GM18526 (cell line): ENCODE results near the gene RAB3GAP1.

Experiments used
- POLR2A ChIP-seq: IDR thresholded peaks from 3 replicates; pipeline ENCODE4 v1.6.1; 2011; ENCODE audit not compliant: insufficient read length; ENCODE audit errors: extremely low read depth

The RAB3GAP1 gene

DNA sequence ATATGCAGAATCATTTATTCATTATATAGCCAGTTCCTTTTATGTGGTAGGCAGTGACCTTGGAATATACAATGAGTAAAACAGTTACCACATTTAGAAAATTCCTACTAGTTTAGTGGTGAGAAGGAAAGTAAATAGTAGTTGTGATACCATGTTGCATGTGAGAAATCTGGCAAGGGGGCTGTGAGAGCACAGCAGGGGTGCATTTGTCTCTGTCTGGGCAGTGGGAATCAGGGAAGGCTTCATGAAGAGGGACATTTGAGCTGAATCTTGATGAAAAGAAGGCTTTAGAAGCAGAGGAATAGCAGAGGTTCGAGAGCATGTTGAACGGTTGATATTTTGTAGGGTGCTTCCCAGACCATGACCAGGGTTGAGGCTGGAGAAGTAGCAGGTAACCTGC lies 78.7 kb downstream of the RAB3GAP1 start:
- TF ChIP-seq POLR2A, result no peak

- no peak for TF ChIP-seq POLR2A
These were observed 80.2 kb downstream of the RAB3GAP1 start for GRCh38 chr2:135132314-135132713.

DNA sequence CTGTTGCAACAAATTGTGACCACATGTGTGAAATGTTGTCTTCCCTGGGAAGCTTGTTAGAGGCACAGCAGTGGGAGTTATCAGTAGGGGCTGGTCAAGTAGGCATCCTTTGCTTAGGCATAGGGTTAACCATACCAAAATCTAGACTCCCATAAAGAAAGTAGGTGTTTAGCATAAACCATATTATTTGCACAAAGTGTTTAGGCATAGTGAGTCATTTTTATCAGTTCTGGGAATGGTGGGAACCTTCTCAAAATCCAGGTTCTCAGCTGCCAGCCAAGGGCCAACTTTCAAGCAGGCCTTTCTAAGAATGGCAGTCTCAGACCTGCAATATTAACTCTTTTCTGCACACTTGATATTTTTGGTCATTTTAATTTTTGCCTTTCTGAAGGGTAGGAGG lies 88.5 kb downstream of the RAB3GAP1 start:
- TF ChIP-seq POLR2A, result no peak

- TF ChIP-seq POLR2A, result no peak
These were observed 90.2 kb downstream of the RAB3GAP1 start for GRCh38 chr2:135142323-135142722.

GRCh38 chr2:135144343-135144742 lies 92.3 kb downstream of the RAB3GAP1 start:
- no peak for TF ChIP-seq POLR2A

- TF ChIP-seq POLR2A, result no peak
These were observed 97.2 kb downstream of the RAB3GAP1 start for GRCh38 chr2:135149251-135149650.

DNA sequence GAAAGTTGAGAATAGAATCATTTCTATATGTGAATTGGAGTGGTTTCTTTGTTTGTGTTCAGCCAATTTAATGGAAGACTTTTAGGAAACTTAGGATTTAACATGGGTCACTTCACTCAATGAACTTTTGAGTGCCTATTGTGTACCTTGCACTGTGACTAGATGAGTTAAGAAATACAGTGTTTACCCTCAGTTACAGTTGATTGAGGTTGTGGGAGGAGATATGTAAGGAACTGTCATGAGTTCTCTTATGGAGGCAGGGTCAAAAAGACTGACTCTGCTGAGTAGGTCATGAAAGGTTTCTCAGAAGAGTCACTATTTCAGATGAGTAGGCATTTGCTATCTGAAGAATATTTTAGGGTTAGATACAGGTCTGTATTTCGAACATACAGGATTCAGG lies 98.6 kb downstream of the RAB3GAP1 start:
- TF ChIP-seq POLR2A, result no peak

DNA sequence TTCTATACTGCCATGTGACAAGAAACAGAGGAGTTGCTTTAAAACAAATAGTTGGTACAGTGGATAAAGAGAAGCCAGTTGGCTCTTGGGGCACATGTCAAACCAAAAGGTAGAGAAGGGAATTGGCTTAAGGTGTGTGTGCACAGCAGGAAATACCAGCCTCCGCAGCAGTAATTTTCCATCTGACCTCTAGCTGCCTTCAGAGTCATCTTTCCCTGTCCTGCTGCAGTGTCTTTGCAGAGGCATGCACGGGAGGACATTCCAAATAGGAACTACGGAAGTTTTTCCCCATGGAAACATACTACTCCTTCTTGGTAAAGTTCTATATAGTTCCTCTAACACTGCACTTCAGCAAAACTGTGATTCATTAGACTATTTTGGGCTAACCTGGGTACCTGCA lies 99.5 kb downstream of the RAB3GAP1 start:
- TF ChIP-seq POLR2A, result no peak

DNA sequence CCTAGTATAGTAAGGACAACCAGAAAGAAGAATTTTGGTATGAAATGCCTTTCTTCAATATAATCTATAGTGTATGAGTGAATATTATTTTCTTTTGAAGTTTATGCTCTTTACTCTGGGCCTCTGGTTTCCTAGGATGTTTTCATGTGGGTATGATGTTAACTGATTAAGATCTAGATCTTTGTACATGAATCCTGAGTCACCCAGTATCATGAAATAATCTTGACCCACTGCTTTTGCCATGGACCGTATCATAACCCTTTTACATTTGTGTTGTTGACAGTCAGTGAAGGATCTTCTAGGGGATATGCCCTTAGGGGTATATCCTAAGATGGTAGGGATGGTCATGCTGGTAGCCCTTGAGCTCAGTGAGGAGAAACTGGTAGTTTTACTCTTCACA lies 100.3 kb downstream of the RAB3GAP1 start:
- no peak for TF ChIP-seq POLR2A

DNA sequence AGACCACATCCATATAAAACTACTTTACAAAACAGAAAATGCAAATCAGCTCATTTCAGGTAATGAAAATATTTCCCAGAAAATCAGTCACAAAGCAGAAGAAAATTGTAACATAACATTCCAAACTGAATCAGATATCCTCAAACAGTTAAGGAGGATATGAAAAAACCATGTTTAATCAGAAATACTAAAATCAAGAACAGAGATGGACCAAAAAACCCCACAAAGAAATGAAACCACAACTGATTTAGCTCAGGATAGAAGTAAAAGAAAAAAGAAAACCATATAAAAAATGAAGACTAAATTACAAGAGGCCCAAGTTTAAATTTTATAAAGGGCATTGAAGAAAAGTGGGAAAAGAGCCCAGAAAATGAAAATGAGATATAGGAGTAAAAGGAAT lies 102.9 kb downstream of the RAB3GAP1 start:
- TF ChIP-seq POLR2A, result no peak

- no peak for TF ChIP-seq POLR2A
These were observed 105.8 kb downstream of the RAB3GAP1 start for GRCh38 chr2:135157856-135158255.

- TF ChIP-seq POLR2A, result no peak
These were observed 107.1 kb downstream of the RAB3GAP1 start for GRCh38 chr2:135159191-135159590.

GRCh38 chr2:135162377-135162776 lies 110.3 kb downstream of the RAB3GAP1 start:
- no peak for TF ChIP-seq POLR2A

DNA sequence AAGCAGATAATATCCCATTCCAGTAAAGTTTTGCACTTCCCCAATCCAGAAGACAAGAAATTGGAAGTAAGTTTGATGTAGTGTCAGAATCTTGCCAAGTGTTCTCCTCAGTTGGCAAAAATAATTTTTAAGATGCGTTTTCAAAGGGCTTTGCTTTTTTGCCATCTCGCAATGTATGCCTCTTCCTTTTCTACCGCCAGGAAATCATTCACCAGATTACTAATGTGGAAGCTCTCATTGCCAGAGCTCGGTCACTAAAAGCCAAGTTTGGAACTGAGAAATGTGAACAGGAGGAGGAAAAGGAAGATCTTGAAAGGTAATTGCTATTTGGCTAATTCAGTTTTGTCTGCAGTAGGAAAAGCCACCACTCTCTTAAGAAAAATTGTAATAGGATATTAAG lies 110.7 kb downstream of the RAB3GAP1 start:
- no peak for TF ChIP-seq POLR2A

- TF ChIP-seq POLR2A, result no peak
These were observed 111.2 kb downstream of the RAB3GAP1 start for GRCh38 chr2:135163306-135163705.

DNA sequence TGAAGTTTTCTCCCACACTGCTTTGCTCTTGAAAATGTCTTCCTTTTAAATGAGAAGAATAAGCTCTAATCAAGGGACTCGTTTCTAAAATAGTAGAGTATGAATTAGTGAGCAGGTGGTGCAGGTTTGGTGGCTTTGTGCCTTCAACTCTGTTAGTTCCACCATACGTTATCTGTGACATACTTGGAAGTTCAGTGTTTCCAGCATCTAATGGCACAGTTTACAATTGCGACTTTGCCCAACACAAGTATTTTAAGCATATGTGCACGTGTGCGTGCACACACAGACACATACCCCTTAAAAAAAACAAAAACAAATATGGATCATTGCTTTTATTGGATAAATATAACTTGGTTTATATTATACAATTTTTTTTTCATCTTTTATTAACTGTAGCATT lies 111.8 kb downstream of the RAB3GAP1 start:
- TF ChIP-seq POLR2A, result no peak

GRCh38 chr2:135164431-135164830 lies 112.3 kb downstream of the RAB3GAP1 start:
- no peak for TF ChIP-seq POLR2A

DNA sequence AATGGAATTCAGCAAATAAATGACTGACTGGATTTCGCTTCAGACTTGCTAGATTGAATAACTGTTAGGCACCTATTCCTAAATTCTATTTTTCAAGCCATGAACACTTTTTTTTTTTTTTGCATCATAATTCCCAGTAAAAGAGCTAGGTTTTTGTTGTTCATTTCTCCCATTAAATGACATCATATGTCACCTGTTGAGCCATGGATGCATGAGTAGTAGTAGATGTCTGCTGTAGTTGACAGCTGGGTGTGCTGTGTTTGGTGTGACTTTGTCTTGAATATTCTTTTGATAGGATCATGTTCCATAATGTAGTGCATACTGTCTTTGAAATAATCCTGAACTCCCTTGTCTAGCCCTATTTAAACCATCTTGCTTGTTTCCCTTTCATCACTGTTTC lies 115.2 kb downstream of the RAB3GAP1 start:
- no peak for TF ChIP-seq POLR2A
